Muscle of back (tissue), 11 donors: ENCODE data around the gene MEGF11. TPM values are rescaled to one million over a fixed set of nuclear protein-coding genes. Genes with fewer than 3 reads are reported as not detected.
A peak's percentile ranks its signal among the peaks of the same experiment; 100 is the strongest.

Experiments used
- DNase-seq, 3 donors: peaks; one replicate each; pipeline versions ENCODE4 v3.0.0 to v3.0.0-alpha.2; 2013
- polyA plus RNA-seq, 10 donors: library from polyadenylated mRNA; unstranded; fragments of 120-200 nt; gene quantifications; one replicate each; pipeline ENCODE4 v1.2.1, GENCODE V29; 2013; ENCODE audit not compliant: insufficient read length in 10 of 10

MEGF11 gene
- polyA plus RNA-seq, 10 donors: 0.06 to 0.57 (median 0.35) TPM

- DNase-seq: no peak
Observed at GRCh38 chr15:65919353-65919752, 334.2 kb downstream of the MEGF11 start.

- DNase-seq: no peak
Observed at GRCh38 chr15:65918945-65919344, 334.6 kb downstream of the MEGF11 start.

- DNase-seq: no peak
Observed at GRCh38 chr15:65918357-65918920, 335.1 kb downstream of the MEGF11 start.

- DNase-seq: no peak
Observed at GRCh38 chr15:65917936-65918335, 335.6 kb downstream of the MEGF11 start.

- DNase-seq: no peak
Observed at GRCh38 chr15:65917407-65917756, 336.2 kb downstream of the MEGF11 start.

- DNase-seq: peak; percentile 16 to 51 (median 24)
Observed at GRCh38 chr15:65916664-65917406, 336.7 kb downstream of the MEGF11 start.

GRCh38 chr15:65916041-65916663, 337.4 kb downstream of the MEGF11 start:
- no peak for DNase-seq

- no peak for DNase-seq
Observed at GRCh38 chr15:65914981-65915925, 338.3 kb downstream of the MEGF11 start.

DNA sequence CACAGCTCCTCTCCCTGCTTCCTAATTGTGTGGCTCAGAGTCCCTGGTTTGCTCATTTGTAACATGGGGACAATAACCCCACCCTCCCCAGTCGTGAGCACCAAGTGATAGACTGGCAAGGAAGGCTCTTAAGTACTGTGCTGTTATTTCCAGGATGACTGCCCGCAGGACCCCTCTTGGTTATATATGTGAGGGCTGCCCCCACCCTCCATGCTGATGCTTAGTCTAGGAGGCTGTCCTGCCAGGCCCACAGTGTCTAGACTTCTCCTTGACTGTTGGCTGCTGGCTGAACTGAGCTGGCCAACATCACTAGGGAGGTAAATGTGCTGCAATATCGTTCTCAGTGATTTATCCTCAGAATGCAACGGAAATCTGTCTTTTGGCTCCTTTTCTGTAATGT, 339.2 kb downstream of the MEGF11 start:
- DNase-seq: peak in 2 of 3 donors; percentile 26 to 46

DNA sequence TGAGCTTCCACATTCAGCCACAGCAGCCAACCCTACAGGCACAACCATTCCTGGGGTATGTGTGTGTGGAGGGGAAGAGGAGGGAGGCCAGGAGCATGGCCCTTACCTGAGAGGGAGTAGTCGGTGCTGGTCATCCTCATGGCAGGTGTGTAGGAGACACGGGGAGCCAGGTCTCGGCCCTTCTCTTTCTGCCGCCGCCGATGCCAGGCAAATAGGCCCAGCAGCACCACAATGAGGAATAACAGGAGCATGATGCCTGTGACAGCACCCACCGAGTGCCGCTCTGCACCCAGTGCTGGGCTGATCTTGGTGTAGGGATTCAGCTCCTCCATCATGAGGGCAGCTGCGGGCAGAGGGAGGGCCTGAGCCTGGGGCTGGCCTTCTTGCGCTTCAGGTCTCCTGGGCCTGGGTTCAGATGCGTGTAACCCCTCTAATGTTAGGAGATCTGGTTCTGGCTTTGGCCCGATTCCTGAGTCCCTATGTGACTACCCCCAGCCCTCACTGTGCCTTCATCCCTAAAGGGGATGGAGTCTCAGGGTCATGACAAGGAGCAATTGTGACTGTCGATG, 339.8 kb downstream of the MEGF11 start:
- DNase-seq: no peak

GRCh38 chr15:65912235-65912634, 341.3 kb downstream of the MEGF11 start:
- DNase-seq: no peak

- DNase-seq: no peak
Observed at GRCh38 chr15:65910341-65910740, 343.2 kb downstream of the MEGF11 start.

DNA sequence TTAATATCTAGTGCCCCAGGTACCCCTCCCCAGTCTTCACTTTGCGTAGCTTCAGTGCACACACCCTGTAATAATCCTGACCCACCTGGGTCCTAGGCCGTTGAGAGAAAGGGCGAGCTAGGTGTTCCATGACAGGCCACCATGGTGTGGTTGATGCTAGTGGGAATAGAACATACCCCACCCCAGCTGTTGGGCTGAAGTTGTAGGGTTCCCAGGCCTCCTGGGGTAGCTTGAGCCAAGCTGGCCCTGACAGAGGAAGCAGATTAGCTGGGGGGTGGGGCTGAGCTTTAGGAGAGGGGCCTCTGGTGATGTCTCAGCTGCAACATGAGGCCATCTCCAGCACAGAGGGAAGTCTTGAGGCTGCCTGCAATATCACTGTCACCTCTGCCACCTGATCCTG, 343.7 kb downstream of the MEGF11 start:
- no peak for DNase-seq

DNA sequence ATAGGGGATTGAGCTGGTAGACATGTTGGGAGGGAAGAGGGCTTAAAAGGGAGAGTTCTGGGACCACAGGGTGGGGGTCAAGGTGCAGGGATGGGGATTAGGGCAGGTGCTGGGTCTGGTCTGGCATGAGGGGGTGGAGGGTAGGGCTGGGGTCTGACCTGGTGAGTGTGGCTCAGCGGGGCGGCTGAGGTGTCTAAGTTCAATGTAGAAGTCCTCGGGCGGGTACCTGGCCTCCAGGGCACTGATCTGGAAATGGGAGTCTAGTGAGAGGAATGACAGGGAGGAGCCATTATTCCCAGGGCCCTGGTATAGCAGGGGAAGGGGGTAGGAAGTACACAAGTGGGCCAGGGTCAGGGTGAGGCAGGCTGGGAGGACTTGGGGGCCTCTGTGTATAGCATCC, 344.7 kb downstream of the MEGF11 start:
- DNase-seq: no peak

DNA sequence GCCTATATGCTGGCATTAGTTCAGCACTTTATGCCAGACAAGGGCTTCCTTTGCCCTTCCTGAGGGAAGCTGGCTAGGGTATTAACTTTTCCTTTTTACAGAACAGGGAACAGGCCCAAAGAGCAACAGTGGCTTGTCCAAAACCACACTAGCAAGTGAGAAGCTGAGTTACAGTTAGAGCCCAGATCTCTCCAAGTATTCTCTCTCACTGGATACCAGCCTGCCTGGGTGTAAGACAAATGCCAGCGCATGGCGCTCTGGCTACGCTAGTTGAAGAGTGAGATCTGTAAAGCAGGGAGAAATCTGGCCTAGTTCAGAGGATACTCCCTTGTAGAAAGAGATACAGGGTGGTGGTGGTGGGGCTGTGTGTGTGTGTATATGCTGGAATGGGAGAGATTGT, 345.9 kb downstream of the MEGF11 start:
- no peak for DNase-seq

- no peak for DNase-seq
Observed at GRCh38 chr15:65906396-65906795, 347.2 kb downstream of the MEGF11 start.

DNA sequence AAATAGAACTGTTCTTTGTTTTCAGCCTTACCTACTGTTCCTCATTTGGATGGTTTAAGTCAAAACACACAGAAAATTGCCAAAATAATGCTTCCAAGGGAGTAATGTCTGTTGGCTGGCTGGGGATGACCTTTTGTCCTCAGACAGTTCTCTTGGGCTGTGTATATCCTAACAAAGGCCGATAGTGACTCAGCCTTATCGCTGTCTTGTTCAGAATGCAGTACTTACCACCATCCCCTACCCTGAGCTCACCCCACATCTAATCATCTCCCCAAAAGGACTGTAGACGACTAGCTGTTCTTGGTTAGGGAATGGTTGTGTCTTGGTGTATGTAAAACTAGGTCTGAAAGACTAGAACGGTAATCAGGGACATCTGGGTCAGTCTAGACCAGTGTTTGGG, 349.2 kb downstream of the MEGF11 start:
- no peak for DNase-seq

DNA sequence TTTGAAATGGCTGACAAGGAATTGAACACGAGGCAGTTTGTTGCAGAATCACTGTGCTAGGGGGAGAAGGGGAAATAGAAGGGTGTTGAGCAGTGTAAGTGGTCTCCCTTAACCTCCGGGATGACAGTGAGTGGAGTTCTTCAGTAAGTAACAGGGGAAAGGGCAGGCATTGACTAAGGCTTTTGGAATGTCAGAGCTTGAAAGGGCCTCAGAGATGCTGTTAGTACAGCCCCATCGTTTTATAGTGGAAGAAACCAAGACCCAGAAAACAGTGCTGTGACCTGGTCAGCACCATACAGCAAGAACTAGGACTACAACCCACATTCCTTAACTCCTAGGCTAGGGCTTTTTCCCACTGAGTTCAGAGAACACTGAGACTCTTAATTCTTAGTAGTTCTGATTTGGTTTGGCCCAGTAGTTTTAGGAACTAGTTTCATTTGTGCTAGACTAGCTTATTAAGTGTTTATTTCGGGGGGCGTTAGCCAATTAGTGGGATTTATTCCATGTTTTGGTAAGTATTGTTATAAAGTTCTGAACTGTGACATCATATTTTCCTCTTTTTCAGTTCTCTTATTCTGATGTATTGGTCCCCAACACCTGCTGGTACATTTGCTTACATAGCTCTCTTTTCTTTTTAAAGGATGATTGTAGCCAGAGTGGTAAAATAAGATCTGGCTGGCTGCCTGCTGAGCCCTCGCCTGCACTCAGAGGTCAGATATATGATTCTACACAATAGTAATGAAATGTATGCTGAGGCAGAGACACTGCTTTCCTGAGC, 350.1 kb downstream of the MEGF11 start:
- DNase-seq: no peak

DNA sequence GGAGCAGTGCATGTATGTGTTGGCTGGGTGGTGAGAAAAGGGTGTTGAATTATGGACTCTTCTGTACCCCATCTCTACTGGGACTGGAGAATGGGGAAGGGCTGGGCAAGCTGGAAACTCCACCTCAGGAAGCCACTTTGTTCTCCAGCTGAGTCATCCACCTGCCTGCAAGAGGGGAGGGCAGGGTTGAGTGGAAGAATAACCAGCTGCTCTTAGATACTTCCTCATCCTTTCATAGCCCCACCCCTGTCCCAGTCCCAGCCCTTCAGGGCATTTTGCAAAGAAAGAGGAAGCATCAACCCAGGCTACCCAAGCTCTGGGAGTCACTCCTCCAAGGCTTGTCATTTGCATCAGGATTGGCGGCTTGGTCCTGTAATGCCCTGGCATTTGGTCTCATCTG, 351.2 kb downstream of the MEGF11 start:
- DNase-seq: peak in 1 of 3 donors; percentile 32

DNA sequence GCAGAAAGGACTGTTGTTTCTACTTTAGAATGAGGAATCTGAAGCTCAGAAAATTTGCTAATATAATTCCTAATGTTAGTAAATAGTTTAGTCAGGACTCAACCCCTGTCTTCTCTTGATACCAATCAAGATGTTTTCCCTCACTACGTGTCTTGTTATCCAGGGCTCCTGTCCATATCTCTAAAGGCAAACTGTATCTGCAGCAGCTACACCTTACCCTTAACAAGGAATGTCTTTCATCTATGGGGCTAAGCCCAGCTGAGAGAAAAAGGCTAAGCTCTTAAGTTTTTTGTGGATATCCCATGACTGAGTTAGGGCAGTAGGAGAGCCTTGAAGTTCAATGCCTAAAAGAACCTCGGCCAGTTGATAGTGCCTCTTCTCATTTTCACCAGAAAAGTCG, 351.7 kb downstream of the MEGF11 start:
- no peak for DNase-seq

DNA sequence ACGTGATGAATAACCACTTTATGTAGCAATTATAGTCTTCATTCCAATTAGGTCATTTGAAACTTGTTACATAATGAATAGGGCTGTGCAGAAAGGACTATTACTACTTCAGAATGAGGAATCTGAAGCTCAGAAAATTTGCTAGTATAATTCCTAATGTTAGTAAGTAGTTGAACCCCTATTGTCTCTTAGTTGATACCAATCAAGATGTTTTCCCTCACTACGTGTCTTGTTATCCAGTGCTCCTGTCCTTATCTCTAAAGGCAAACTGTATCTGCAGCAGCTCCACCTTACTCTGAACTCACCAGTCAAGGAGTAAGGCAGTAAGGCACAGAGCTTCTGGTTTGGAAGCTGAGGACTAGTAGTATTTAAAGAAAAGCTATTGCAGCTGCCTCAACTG, 352.2 kb downstream of the MEGF11 start:
- DNase-seq: no peak
